Neural crest cell (in vitro differentiated cells): ENCODE results near the gene CD14. TPM values are rescaled to one million over a fixed set of nuclear protein-coding genes. Genes with fewer than 3 reads are reported as not detected.

ENCODE experiments used
- DNase-seq: peaks from one replicate; pipeline ENCODE4 v3.0.0; 2021; ENCODE audit warnings: low read depth, mixed read lengths, low spot score
- H3K27ac Mint-ChIP-seq: one replicate; pipeline ENCODE4 v1.8.0; 2021; ENCODE audit warnings: mild to moderate bottlenecking, mixed read lengths; ENCODE audit not compliant: unreplicated experiment
- H3K27me3 Mint-ChIP-seq: 2 replicates; pipeline ENCODE4 v1.8.0; 2021; ENCODE audit warnings: low read depth, mild to moderate bottlenecking, mixed read lengths
- H3K36me3 Mint-ChIP-seq: 2 replicates; pipeline ENCODE4 v1.8.0; 2021; ENCODE audit warnings: low read depth, mild to moderate bottlenecking, mixed read lengths
- H3K4me1 Mint-ChIP-seq: 2 replicates; pipeline ENCODE4 v1.8.0; 2021; ENCODE audit warnings: mixed read lengths
- H3K4me3 Mint-ChIP-seq: one replicate; pipeline ENCODE4 v1.8.0; 2021; ENCODE audit warnings: mild to moderate bottlenecking, mixed read lengths
- H3K9me3 Mint-ChIP-seq: 2 replicates; pipeline ENCODE4 v1.8.0; 2021; ENCODE audit warnings: mixed read lengths
- CTCF ChIP-seq: fragments of 200-600 bp; sonication (generic); conservative IDR thresholded peaks from 2 replicates; pipeline ENCODE4 v1.5.0; 2021; ENCODE audit warnings: antibody characterized with exemption, mild to moderate bottlenecking
- long read RNA-seq: library from polyadenylated mRNA; unstranded; transcript quantifications from one replicate; pipeline ENCODE4 v2.0.0, GENCODE V29; 2020
- total RNA-seq: library from RNA; stranded (reverse); gene quantifications from 2 replicates; pipeline ENCODE4 v1.2.1, GENCODE V29; 2021

Gene CD14
- 0.28 and 0.55 TPM in 2 replicates for total RNA-seq
- long read RNA-seq = 0 reads

DNA sequence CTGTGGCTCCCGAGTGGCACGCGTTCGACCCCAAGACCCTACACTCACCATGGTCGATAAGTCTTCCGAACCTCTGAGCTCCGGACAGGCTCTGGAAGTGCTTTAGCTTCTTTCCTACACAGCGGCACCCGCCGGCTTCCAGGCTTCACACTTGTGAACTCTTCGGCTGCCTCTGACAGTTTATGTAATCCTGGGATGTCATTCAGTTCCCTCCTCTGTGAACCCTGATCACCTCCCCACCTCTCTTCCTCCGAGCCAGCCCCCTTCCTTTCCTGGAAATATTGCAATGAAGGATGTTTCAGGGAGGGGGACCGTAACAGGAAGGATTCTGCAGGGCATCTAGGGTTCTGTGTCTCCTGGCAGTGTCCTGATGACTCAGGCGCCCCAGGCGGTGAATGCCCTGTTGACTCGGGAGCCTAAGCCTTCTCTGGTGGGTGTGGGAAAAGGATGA lies at the start of gene CD14:
Gene CD14, minus strand, starts transcription at position 155 of the 451 bp plus-strand sequence. Its CDS starts 104 bp downstream, at position 51.
- no peak within 1 kb of the TSS for H3K4me3 Mint-ChIP-seq
- H3K27ac Mint-ChIP-seq = no peak within 1 kb of the TSS
- peaks cover 2% of the 10 kb centered on the region for H3K9me3 Mint-ChIP-seq
- H3K36me3 Mint-ChIP-seq = peaks cover 13% of the 10 kb centered on the region
- DNase-seq = no peak
- H3K4me1 Mint-ChIP-seq = peaks cover under 1% of the 10 kb centered on the region
- no peaks in the 10 kb centered on the region for H3K27me3 Mint-ChIP-seq
- no peak for TF ChIP-seq CTCF

GRCh38 chr5:140678993-140679392 lies 46.0 kb upstream of the CD14 start:
- no peaks in the 10 kb centered on the region for H3K4me1 Mint-ChIP-seq
- H3K4me3 Mint-ChIP-seq = no peak overlapping the region
- peaks cover 15% of the 10 kb centered on the region for H3K36me3 Mint-ChIP-seq
- no peaks in the 10 kb centered on the region for H3K9me3 Mint-ChIP-seq
- TF ChIP-seq CTCF = no peak
- H3K27me3 Mint-ChIP-seq = no peaks in the 10 kb centered on the region
- H3K27ac Mint-ChIP-seq = no peak overlapping the region
- no peak for DNase-seq

DNA sequence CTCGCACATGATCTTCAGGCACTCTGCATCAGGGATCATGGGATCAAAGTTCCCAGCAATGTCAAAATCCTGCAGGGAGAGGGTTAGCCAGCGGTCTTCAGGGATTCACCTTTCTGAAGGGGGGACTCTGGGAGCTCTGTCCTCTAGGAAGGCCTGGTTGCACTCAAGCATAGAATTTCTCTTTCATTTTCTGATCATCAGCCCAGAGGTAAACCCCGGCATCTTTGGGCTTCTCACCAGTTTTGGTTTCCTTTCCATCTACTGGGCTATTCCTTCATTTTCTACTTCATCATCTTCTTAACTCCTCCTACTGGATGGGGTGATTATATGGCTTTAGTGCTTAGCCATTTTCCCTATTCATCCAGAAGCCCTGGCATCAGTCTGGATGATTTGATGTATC lies 45.0 kb upstream of the CD14 start:
- Mint-ChIP-seq H3K4me3 (no peak overlapping the region), H3K36me3 (peaks cover 16% of the 10 kb centered on the region), H3K4me1 (no peaks in the 10 kb centered on the region)

DNA sequence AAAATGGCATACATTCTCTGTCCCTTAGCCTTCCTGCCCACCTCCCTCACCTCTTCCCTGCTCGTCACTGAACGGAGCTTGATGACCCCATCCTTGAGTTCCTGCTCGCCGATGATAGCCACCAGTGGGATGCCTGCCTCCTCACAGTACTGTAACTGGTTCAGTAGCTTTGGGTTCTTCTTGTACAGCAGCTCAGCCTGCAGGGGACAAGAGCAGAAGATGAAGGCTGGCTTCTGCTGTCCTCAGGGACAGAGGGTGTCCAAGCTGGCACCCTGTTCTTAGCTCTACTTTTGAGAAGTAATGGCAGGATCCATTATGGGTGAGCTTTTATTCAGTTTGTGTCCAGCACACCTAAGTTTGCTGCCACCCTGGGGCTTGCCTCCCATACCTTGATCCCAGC lies 41.7 kb upstream of the CD14 start:
- Mint-ChIP-seq H3K4me3 (no peak overlapping the region), H3K27me3 (no peaks in the 10 kb centered on the region), H3K9me3 (no peaks in the 10 kb centered on the region), H3K27ac (no peak overlapping the region), H3K36me3 (peaks cover 17% of the 10 kb centered on the region), H3K4me1 (no peaks in the 10 kb centered on the region)
- DNase-seq = no peak
- TF ChIP-seq CTCF = no peak

More for the DNA sequence above, 45.0 kb upstream of the CD14 start:
- Mint-ChIP-seq H3K9me3 (no peaks in the 10 kb centered on the region), H3K27ac (no peak overlapping the region), H3K27me3 (no peaks in the 10 kb centered on the region)
- DNase-seq = no peak
- TF ChIP-seq CTCF = no peak

DNA sequence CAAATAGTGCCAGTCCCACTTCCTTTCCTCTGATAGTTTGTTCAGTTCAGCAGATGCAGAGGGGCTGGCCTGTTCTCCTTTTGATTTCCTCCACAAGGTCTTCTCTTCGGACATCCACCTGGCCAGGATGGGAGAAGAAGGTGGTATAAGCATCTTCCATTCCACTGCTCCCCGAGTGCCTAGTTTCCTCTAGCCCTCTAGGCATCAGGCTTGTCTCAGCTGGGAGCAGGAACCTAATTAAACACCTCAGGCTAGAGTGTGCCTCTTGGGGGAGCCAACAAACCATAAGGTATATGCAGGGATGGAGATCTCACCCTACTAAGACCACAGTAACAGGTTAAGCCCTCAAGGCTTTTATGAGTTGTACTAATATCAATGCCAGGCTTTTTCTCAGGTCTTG lies 41.2 kb upstream of the CD14 start:
- Mint-ChIP-seq H3K4me3 (peak overlapping the region; percentile 54), H3K9me3 (no peaks in the 10 kb centered on the region), H3K27ac (peak overlapping the region; percentile 30)

More for the DNA sequence above, 41.2 kb upstream of the CD14 start:
- H3K27me3 Mint-ChIP-seq = no peaks in the 10 kb centered on the region
- peaks cover 17% of the 10 kb centered on the region for H3K36me3 Mint-ChIP-seq
- no peaks in the 10 kb centered on the region for H3K4me1 Mint-ChIP-seq
- DNase-seq = no peak
- no peak for TF ChIP-seq CTCF
